B cell (primary cell): ENCODE results near the gene TTC4. TPM values are rescaled to one million over a fixed set of nuclear protein-coding genes. Genes with fewer than 3 reads are reported as not detected.

Experiments
- ATAC-seq: fragments of 200-7000 bp; cut with Tn5 transposase; one replicate; pipeline ENCODE4 v1.10.0; 2021; ENCODE audit warnings: low read depth, mild to moderate bottlenecking, moderate number of reproducible peaks, moderate library complexity
- CTCF ChIA-PET: fragments of 350-600 bp; sonication (Branson Sonifier 250); formaldehyde crosslinking; loops from one replicate; lab custom pipeline; 2021; ENCODE audit warnings: antibody characterized with exemption, inconsistent platforms; lab: Charles Lee
- POLR2A ChIA-PET: fragments of 350-600 bp; sonication (Branson Sonifier 250); formaldehyde crosslinking; loops from one replicate; lab custom pipeline; 2021; ENCODE audit warnings: antibody characterized with exemption; lab: Charles Lee
- DNase-seq: peaks from one replicate; pipeline ENCODE4 v3.0.0; 2013
- H2AFZ ChIP-seq: 2 replicates; pipeline ENCODE4 v1.6.1; 2012; ENCODE audit warnings: mild to moderate bottlenecking, low read depth, low read length; ENCODE audit not compliant: insufficient read depth, poor library complexity, severe bottlenecking
- H3K27ac ChIP-seq, 2 donors: 1 replicate in 1 of 2; 2 replicates in 1 of 2; pipeline ENCODE4 v1.5.1; 2012 to 2013; ENCODE audit warnings: low read length in 2 of 2, mild to moderate bottlenecking in 2 of 2, moderate library complexity in 1 of 2
- H3K27me3 ChIP-seq, 4 experiments: fragments of 200-600 bp in 1 of 4; sonication (generic) in 1 of 4; replicated peaks in 1 of 4; 1 replicate in 2 of 4; 2 replicates in 2 of 4; pipeline versions ENCODE4 v1.6.1 to v1.7.0; 2013 to 2016; ENCODE audit warnings: low read length in 3 of 4, mild to moderate bottlenecking in 2 of 4, mixed read lengths in 1 of 4, moderate library complexity in 1 of 4; ENCODE audit not compliant: insufficient read depth in 4 of 4, control insufficient read depth in 3 of 4; ENCODE audit errors: control extremely low read depth in 1 of 4
- H3K36me3 ChIP-seq, 2 experiments: replicated peaks in 1 of 2; 1 replicate in 1 of 2; 2 replicates in 1 of 2; pipeline versions ENCODE4 v1.6.1 to v1.7.1; 2013; ENCODE audit warnings: low read length in 1 of 2; ENCODE audit not compliant: insufficient read depth in 2 of 2, control insufficient read depth in 1 of 2; ENCODE audit errors: control extremely low read depth in 1 of 2, extremely low read depth in 1 of 2
- H3K4me1 ChIP-seq, 2 donors: fragments of 200-600 bp in 1 of 2; sonication (generic) in 1 of 2; 1 replicate in 1 of 2; 2 replicates in 1 of 2; pipeline versions ENCODE4 v1.5.1 to v1.6.1; 2013 to 2017; ENCODE audit warnings: low read length in 2 of 2; ENCODE audit not compliant: control insufficient read depth in 2 of 2, insufficient read depth in 2 of 2
- H3K4me2 ChIP-seq: replicated peaks from 2 replicates; pipeline ENCODE3; 2012; ENCODE audit warnings: mild to moderate bottlenecking, low read depth, low read length; ENCODE audit not compliant: poor library complexity, severe bottlenecking
- H3K4me3 ChIP-seq, 5 experiments: fragments of 200-600 bp in 1 of 5; sonication (generic) in 1 of 5; 1 replicate in 3 of 5; 2 replicates in 2 of 5; pipeline versions ENCODE4 v1.5.1 to v1.7.0; 2011 to 2016; ENCODE audit warnings: low read length in 4 of 5, mild to moderate bottlenecking in 4 of 5, low read depth in 2 of 5, control low read depth in 1 of 5, moderate library complexity in 1 of 5; ENCODE audit not compliant: insufficient read depth in 1 of 5; ENCODE audit errors: control extremely low read depth in 1 of 5, extremely low read depth in 1 of 5
- H3K79me2 ChIP-seq: fragments of 200-600 bp; sonication (generic); one replicate; pipeline ENCODE4 v1.6.0; 2016; ENCODE audit warnings: low read length; ENCODE audit not compliant: control insufficient read depth, insufficient read depth
- H3K9ac ChIP-seq: fragments of 200-600 bp; sonication (generic); 2 replicates; pipeline ENCODE4 v1.6.1; 2017; ENCODE audit warnings: mild to moderate bottlenecking, low read length, moderate library complexity
- H3K9me3 ChIP-seq, 3 donors: one replicate each; pipeline versions ENCODE4 v1.6.1 to v1.7.1; 2013; ENCODE audit warnings: low read length in 2 of 3; ENCODE audit not compliant: control insufficient read depth in 2 of 3, insufficient read depth in 1 of 3; ENCODE audit errors: control extremely low read depth in 1 of 3
- H4K20me1 ChIP-seq: 2 replicates; pipeline ENCODE4 v1.6.0; 2012; ENCODE audit warnings: mild to moderate bottlenecking, low read length; ENCODE audit not compliant: insufficient read depth, control insufficient read depth, poor library complexity, severe bottlenecking
- H3K27ac Mint-ChIP-seq: one replicate; pipeline ENCODE4 v1.8.0; 2021; ENCODE audit warnings: mixed read lengths
- H3K27me3 Mint-ChIP-seq: one replicate; pipeline ENCODE4 v1.8.0; 2021; ENCODE audit warnings: mixed read lengths
- H3K4me1 Mint-ChIP-seq: one replicate; pipeline ENCODE4 v1.8.0; 2021; ENCODE audit warnings: mixed read lengths
- H3K4me3 Mint-ChIP-seq: one replicate; pipeline ENCODE4 v1.8.0; 2021; ENCODE audit warnings: mixed read lengths
- H3K9me3 Mint-ChIP-seq: one replicate; pipeline ENCODE4 v1.8.0; 2022; ENCODE audit warnings: mixed read lengths; ENCODE audit not compliant: insufficient read depth
- EZH2 ChIP-seq: IDR thresholded peaks from 2 replicates; pipeline ENCODE4 v1.6.1; 2012; ENCODE audit warnings: borderline replicate concordance, low read depth, mild to moderate bottlenecking, moderate library complexity, low read length; ENCODE audit not compliant: insufficient read depth, poor library complexity, severe bottlenecking
- WGBS: methylation state at CpG from one replicate; pipeline ENCODE4 v1.1.5; 2013; ENCODE audit warnings: missing lambda C conversion rate; ENCODE audit not compliant: insufficient coverage; 5-methylcytosine and 5-hydroxymethylcytosine counted together
- intact Hi-C: fragments of 100-400 bp; cut with micrococcal nuclease; formaldehyde crosslinking; loops from one replicate; pipeline ENCODE4 v1.10.0; 2022
- polyA plus RNA-seq: library from polyadenylated mRNA; depleted of rRNA; stranded (reverse); fragments of >200 nt; gene quantifications from 2 replicates; pipeline ENCODE4 v1.2.3, GENCODE V29; 2012
- total RNA-seq, 2 donors: library from RNA; stranded (reverse); fragments of 120-200 nt in 1 of 2; gene quantifications; 1 replicate in 1 of 2; 2 replicates in 1 of 2; pipeline versions ENCODE4 v1.2.3 to v1.2.4, GENCODE V29; 2013 to 2022
- TF ChIP-seq, protein P1 (sequence below): fragments of 200-600 bp; IDR thresholded peaks from one replicate; pipeline ENCODE4 v1.8.0; 2022; ENCODE audit warnings: antibody characterized with exemption, mild to moderate bottlenecking

Gene TTC4
- total and polyA plus RNA-seq, 2 donors (not counting 1 experiment from before 2014, with no cell fraction given): 9.9 to 23.9 TPM

DNA sequence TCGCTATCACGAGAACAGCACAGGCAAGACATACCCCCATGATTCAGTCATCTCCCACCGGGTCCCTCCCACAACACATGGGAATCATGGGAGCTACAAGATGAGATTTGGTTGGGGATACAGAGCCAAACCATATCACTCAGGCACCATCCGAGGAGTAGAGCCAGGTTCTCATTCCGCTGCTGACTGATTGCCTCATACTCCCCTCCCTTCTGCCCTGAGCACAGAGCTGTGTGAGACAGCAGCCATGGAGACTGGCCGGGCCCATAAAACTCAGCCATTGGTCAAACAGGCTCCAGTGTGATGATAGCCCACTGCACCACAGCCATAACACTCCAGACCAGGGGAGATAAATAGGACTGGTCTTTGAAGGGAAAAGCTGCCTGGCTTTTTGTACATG, 22.6 kb downstream of the TTC4 start:
- no peak for TF ChIP-seq EZH2
- TF ChIP-seq, protein P1, sequence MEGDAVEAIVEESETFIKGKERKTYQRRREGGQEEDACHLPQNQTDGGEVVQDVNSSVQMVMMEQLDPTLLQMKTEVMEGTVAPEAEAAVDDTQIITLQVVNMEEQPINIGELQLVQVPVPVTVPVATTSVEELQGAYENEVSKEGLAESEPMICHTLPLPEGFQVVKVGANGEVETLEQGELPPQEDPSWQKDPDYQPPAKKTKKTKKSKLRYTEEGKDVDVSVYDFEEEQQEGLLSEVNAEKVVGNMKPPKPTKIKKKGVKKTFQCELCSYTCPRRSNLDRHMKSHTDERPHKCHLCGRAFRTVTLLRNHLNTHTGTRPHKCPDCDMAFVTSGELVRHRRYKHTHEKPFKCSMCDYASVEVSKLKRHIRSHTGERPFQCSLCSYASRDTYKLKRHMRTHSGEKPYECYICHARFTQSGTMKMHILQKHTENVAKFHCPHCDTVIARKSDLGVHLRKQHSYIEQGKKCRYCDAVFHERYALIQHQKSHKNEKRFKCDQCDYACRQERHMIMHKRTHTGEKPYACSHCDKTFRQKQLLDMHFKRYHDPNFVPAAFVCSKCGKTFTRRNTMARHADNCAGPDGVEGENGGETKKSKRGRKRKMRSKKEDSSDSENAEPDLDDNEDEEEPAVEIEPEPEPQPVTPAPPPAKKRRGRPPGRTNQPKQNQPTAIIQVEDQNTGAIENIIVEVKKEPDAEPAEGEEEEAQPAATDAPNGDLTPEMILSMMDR: no peak
- H3K27me3 Mint-ChIP-seq: no peaks in the 10 kb centered on the region
- no peak overlapping the region for H2AFZ ChIP-seq
- no peak overlapping the region for H3K27ac Mint-ChIP-seq
- no peak overlapping the region for H3K27ac ChIP-seq
- no peaks in the 10 kb centered on the region for H3K27me3 ChIP-seq
- H3K9me3 ChIP-seq: no peaks in the 10 kb centered on the region
- intact Hi-C loops: no loop called here
- no peaks in the 10 kb centered on the region for H4K20me1 ChIP-seq
- H3K4me3 Mint-ChIP-seq: no peak overlapping the region
- peaks cover 0 to 73% of the 10 kb centered on the region in 2 experiments for H3K36me3 ChIP-seq
- H3K9ac ChIP-seq: no peak overlapping the region
- CTCF ChIA-PET: interaction anchor here (0.5 kb wide), 1 partner anchor 984 kb away, joined by 3 read pairs; no protein-coding TSS in a partner anchor
- H3K4me1 Mint-ChIP-seq: no peaks in the 10 kb centered on the region
- DNase-seq (no peak), ATAC-seq (no peak)
- no peak overlapping the region for H3K4me2 ChIP-seq
- H3K9me3 Mint-ChIP-seq: no peaks in the 10 kb centered on the region
- H3K4me1 ChIP-seq: no peaks in the 10 kb centered on the region
- no peaks in the 10 kb centered on the region for H3K79me2 ChIP-seq
- POLR2A ChIA-PET: no interaction called here
- WGBS: 100% methylated on average over 5 of the region's 6 CpGs
- no peak overlapping the region for H3K4me3 ChIP-seq

DNA sequence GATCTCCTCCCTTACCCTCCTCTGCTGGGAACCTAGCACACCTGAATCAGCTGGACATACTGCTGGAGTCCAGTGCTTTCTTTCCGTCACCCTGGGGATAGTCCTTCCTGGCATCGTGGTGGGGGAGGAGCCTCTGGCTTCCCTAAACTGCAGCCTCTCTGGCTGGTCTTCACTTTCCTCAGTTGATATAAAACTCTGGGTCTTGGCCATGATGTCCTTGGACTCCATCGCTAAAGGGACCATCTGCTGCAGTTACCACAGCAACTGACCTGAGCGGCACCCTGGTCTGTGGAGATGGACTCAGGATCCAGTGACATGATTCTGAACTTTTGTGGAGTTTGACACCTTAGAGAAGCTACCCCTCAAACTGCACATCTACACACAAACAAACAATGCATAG, 25.9 kb downstream of the TTC4 start:
- TF ChIP-seq, protein P1: no peak
- no peak for TF ChIP-seq EZH2
- Mint-ChIP-seq H3K9me3 (no peaks in the 10 kb centered on the region), H3K4me1 (no peaks in the 10 kb centered on the region), H3K27ac (no peak overlapping the region), H3K4me3 (no peak overlapping the region), H3K27me3 (no peaks in the 10 kb centered on the region)
- Histone ChIP-seq H2AFZ (no peak overlapping the region), H3K9me3 (no peaks in the 10 kb centered on the region), H3K4me3 (no peak overlapping the region), H3K27ac (no peak overlapping the region), H3K36me3 (peaks cover 0 to 57% of the 10 kb centered on the region in 2 experiments), H3K4me1 (no peaks in the 10 kb centered on the region), H3K9ac (no peak overlapping the region), H3K79me2 (no peaks in the 10 kb centered on the region), H3K4me2 (no peak overlapping the region), H4K20me1 (no peaks in the 10 kb centered on the region), H3K27me3 (no peaks in the 10 kb centered on the region)
- ChIA-PET CTCF (no interaction called here), POLR2A (no interaction called here)
- 94% methylated on average over 4 of the region's 4 CpGs for WGBS
- no peak for DNase-seq
- no peak for ATAC-seq
- intact Hi-C loops: no loop called here
